ENCODE results near the gene MC1R.
A peak's percentile ranks its signal among the peaks of the same experiment; 100 is the strongest.
"Not testable (repeated sequence)": the region's sequence is repeated elsewhere in the genome, so short reads cannot be mapped to it uniquely, and the experiment has no call there.

MC1R gene

DNA sequence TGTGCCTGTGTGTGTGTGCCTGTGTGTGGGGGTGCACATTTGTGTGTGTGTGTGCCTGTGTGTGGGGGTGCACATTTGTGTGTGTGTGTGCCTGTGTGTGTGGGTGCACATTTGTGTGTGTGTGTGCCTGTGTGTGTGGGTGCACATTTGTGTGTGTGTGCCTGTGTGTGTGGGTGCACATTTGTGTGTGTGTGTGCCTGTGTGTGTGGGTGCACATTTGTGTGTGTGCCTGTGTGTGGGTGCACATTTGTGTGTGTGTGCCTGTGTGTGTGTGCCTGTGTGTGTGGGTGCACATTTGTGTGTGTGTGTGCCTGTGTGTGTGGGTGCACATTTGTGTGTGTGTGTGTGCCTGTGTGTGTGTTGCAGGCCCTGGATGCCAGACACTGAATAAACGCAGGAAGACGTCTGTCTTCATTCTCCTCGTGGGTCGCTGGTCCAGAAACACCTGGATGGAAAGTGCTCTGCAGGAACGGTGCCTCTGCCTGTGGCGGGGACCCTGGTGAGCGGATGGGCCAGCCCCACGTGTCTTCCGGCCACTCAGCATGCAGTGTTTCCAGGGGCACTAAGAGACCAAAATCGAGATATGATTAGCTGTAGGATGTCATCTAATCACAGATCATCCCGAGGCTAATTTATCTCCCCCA lies 3.9 kb upstream of the MC1R start:
- not testable (repeated sequence) for DNase-seq

DNA sequence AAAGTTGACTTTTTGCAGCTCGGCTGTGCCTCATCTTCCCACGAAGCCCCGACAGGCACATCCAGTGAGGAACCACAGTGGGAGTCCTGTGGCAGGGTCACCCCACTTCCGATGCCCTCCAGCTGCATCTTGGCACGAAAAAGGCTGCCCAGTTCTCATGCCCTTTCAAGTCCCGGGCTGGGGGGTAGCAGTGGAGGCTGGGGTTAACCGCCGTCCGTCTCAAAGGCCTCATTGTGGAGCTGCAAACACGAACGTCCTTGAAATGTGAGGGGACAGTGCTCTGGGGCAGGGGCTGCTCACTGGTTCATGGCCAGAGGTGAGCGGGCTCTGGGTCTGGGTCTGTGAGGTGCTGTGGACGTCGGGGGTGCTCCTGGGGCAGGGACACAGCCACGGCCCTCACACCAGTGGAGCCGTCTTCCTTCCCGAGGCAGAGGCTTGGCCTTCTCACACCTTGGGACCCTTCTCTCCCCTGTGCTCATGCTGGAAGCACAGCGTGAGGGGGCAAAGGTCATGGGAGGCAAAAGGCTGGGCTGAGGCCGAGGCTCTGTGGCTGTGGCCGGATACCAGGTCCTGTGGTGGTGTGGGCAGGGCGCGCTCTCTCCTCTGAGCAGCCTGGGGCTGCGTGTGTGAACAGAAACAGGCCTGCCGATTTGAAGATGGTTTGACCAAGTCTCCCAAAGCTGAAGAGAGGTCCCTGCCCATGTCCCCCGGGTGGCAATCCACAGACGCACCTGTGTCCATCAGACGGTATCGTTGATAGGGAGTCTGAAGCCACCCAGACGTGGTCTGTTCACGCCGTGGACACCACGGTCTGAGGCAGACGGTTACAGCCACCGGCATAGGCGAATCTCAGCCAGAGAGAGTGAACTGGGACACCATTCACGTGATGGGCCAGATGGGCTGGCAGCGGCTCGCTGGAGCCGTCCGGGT lies 3.1 kb upstream of the MC1R start:
- DNase-seq, result no peak

GRCh38 chr16:89917773-89918452 lies 749 bp upstream of the MC1R start:
- peak; percentile 90 for DNase-seq

- no peak for DNase-seq
Observed at GRCh38 chr16:89919535-89920406, 1.1 kb downstream of the MC1R start.

GRCh38 chr16:89920723-89921122 lies 2.1 kb downstream of the MC1R start:
- no peak for DNase-seq

DNA sequence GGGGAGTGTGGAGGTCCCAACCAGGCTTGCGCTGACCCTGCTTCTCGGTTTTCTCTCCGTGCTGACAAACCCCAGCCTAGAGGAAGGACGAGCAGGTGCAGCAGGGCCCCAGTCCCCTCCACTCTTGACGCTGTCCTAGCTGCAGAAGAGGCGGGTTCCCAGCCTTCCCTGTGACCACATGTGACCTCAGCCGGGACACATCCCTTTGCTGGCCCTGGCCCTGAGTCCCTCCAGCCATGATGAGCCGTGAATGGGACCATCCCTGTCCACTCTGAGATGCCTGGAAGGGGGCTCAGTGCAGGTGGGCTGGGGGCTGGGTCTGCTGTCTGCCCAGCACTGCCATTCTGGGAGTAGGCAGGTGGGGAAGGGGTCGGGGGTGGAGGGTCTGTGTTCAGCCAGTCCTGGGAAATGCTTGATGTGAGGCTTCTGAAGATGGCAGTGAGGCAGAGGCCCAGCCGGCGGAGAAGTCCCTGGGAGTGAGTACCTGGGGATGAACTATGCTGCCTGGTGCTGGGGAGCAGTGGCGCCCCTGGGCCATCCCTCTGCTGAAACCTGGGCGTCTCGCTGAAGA lies 2.6 kb downstream of the MC1R start:
- DNase-seq, result no peak

- no peak for DNase-seq
Observed at GRCh38 chr16:89921702-89922476, 3.2 kb downstream of the MC1R start.

- DNase-seq, result peak; percentile 12
Observed at GRCh38 chr16:89922477-89922883, 3.8 kb downstream of the MC1R start.

- peak; percentile 87 for DNase-seq
Observed at GRCh38 chr16:89922884-89923639, 4.4 kb downstream of the MC1R start, which contains the start of gene TUBB3. TUBB3 (plus strand) TSS chr16:89923342; CDS start chr16:89923402, 60 bp downstream.

DNA sequence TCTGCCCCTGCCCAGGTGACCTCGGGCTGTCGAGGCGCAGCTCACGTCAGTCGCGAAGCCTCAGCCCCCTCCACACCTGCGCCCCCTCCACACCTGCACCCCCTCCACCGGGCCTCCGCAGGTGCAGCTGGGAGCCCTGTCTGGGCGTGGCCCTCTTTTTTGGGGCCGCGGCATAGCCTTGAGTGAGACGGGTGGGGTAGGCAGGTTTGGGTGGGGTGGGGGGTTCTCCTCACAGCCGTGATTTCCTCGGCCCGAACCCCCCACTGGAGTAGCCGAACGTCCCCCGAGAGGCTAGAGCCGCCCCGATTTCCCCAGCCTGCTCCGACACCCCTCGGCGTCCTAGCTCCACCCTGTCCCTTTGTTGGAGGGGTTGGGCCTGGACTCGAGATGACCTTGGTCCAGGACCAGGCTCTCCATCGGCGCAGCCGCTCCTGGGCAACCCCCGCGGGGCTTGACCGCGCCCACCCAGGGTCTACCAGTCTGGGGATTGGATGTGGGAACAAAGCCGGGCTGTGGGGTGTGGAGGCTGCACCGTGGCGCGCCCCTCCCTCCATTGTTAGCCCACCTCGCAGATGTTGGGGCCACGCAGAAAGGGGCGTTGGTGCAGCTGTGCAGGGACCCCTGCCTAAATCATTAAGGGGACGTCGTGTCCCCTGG lies 5.1 kb downstream of the MC1R start:
- DNase-seq, result peak; percentile 18

GRCh38 chr16:89924297-89924924 lies 5.7 kb downstream of the MC1R start:
- peak; percentile 67 for DNase-seq

DNA sequence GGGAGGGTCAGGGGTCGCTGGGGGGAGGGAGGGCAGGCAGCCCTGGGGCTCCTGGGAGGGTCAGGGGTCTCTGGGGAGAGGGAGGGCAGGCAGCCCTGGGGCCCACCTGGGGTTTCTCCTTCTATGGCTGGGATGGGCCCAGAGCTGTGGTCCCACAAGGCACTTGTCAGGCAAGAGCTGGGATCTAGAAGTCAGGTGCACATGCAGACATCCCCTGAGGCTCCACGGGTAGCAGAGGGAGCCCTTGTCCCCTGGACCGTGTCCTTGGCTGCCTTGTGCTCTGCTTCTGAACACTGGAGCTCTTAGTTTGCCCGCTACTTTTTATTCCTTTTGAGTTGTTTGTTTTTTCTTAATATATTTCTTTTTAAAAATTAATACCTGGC lies 6.3 kb downstream of the MC1R start:
- DNase-seq, result peak; percentile 29

DNA sequence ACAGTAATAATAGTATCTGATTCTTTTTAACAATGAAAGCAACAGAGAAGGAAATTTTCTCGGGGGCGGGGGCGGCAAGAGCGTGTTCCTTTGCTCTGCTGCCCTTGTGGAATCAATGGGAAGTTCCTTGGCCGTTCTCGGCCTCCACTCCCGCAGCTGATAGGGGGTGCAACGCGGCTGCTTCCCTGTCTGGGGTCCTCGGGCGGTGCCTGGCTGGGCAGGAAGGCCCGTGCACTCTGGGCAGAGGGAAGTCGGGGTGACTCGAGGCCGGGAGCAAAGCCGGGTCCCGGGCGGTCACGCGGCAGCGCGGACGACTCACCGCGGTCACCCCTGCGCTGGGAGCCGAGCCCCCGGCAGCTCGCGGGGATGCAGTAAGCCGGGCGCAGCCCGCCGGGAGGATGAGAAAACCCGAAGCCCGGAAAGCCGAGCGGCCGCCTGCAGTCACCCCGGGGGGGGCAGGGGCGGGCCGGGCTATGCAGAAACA lies 7.0 kb downstream of the MC1R start:
- DNase-seq, result peak; percentile 28

DNA sequence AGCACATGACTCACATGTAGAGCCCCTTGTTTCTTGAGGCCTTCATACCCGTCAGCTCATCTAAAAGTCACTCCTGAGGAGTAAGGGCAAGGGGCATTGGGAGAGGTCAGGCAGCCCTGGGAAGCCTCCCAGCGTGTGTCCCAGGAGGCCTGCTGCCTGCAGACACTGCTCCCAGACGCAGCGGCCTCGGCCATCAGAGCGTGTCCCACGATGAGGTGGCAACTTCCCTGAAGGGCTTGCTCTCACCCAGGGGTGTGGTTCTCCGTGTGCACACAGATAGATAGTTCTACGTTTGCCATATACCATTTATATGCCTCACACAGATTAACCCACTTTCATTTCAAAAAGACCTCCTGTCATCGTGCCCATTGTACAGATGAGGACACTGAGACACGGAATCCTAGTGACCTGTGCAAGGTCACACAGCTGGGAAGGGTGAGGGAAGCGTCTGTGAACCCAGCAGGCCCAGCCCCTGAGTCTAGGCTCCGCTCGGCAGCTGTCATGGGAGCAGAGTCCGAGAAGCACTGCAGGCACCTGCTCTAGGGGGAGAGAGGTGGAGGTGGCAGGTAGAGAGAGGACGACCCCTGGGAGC lies 12.7 kb downstream of the MC1R start:
- DNase-seq, result no peak

DNA sequence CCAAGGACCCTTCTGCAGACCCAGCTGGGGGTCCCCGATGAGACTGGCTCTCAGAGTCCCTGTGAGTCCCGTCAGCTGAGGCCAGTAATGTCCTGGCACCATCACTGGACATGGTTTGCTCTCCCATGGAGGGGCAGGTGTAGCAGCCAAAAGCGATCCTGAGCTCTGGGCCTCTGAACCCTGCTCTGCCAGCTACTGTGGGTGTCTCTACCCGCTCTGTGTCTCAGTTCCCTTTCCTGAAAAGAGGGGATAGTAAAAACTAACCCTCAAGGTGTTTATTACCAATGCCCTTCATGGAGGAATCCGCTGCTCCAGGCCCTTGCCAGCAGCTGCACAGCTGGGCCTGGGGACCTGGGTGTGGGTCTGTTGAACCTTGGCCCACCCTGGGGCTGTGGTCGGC lies 13.3 kb downstream of the MC1R start:
- DNase-seq, result no peak

DNA sequence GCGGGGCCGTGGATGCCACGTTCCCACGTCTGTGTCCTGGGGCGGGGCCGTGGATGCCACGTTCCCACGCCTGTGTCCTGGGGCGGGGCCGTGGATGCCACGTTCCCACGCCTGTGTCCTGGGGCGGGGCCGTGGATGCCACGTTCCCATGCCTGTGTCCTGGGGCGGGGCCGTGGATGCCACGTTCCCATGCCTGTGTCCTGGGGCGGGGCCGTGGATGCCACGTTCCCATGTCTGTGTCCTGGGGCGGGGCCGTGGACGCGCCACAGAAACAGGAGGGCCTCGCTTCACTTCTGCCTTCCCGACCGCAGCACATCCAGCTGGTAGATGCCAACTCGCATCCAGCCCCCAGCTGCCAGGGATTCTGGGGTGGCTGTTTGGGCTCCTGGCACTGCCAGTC lies 15.4 kb downstream of the MC1R start:
- not testable (repeated sequence) for DNase-seq

DNA sequence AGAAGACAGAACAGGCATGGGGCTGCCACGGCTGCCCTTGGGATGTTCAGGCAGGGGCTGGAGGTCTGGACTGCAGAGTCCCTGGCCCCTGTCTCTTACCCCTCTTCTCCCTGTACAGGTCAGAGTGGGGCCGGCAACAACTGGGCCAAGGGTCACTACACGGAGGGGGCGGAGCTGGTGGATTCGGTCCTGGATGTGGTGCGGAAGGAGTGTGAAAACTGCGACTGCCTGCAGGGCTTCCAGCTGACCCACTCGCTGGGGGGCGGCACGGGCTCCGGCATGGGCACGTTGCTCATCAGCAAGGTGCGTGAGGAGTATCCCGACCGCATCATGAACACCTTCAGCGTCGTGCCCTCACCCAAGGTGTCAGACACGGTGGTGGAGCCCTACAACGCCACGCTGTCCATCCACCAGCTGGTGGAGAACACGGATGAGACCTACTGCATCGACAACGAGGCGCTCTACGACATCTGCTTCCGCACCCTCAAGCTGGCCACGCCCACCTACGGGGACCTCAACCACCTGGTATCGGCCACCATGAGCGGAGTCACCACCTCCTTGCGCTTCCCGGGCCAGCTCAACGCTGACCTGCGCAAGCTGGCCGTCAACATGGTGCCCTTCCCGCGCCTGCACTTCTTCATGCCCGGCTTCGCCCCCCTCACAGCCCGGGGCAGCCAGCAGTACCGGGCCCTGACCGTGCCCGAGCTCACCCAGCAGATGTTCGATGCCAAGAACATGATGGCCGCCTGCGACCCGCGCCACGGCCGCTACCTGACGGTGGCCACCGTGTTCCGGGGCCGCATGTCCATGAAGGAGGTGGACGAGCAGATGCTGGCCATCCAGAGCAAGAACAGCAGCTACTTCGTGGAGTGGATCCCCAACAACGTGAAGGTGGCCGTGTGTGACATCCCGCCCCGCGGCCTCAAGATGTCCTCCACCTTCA lies 16.2 kb downstream of the MC1R start:
- no peak for DNase-seq

- DNase-seq, result not testable (repeated sequence)
Observed at GRCh38 chr16:89935620-89936019, 17.0 kb downstream of the MC1R start.
